ENCODE data around the gene NTN3. TPM values are rescaled to one million over a fixed set of nuclear protein-coding genes. Genes with fewer than 3 reads are reported as not detected.

Gene NTN3
- total and polyA plus RNA-seq, 2 donors = 0.19 to 5.2 TPM

- 87% methylated on average over 16 of the region's 16 CpGs for WGBS
- Histone ChIP-seq H3K36me3 (ENCODE audit: insufficient read depth) (no peaks in the 10 kb centered on the region), H3K4me3 (ENCODE audit: low read depth, low read length) (no peak overlapping the region), H3K4me1 (ENCODE audit: insufficient read depth) (no peaks in the 10 kb centered on the region), H3K27ac (ENCODE audit: low read depth) (no peak overlapping the region)
- DNase-seq (ENCODE audit: extremely low spot score) = no peak
These were observed 13.1 kb downstream of the NTN3 start for GRCh38 chr16:2483939-2484897.

- Histone ChIP-seq H3K27ac (ENCODE audit: low read depth) (no peak overlapping the region), H3K4me1 (ENCODE audit: insufficient read depth) (no peaks in the 10 kb centered on the region), H3K4me3 (ENCODE audit: low read depth, low read length) (no peak overlapping the region), H3K36me3 (ENCODE audit: insufficient read depth) (no peaks in the 10 kb centered on the region)
- DNase-seq (ENCODE audit: extremely low spot score) = no peak
- 86% methylated on average over 13 of the region's 13 CpGs for WGBS
These were observed 13.9 kb downstream of the NTN3 start for GRCh38 chr16:2484898-2485508.

GRCh38 chr16:2485811-2486507 is 14.9 kb downstream of the NTN3 start:
- Histone ChIP-seq H3K4me3 (ENCODE audit: low read depth, low read length) (no peak overlapping the region), H3K4me1 (ENCODE audit: insufficient read depth) (no peaks in the 10 kb centered on the region), H3K36me3 (ENCODE audit: insufficient read depth) (no peaks in the 10 kb centered on the region), H3K27ac (ENCODE audit: low read depth) (no peak overlapping the region)
- WGBS = 83% methylated on average over 33 of the region's 33 CpGs
- DNase-seq (ENCODE audit: extremely low spot score) = no peak

GRCh38 chr16:2486645-2487516 is 15.8 kb downstream of the NTN3 start:
- Histone ChIP-seq H3K36me3 (ENCODE audit: insufficient read depth) (no peaks in the 10 kb centered on the region), H3K4me1 (ENCODE audit: insufficient read depth) (no peaks in the 10 kb centered on the region), H3K4me3 (ENCODE audit: low read depth, low read length) (no peak overlapping the region), H3K27ac (ENCODE audit: low read depth) (no peak overlapping the region)
- WGBS = 69% methylated on average over 29 of the region's 29 CpGs
- DNase-seq (ENCODE audit: extremely low spot score) = no peak

GRCh38 chr16:2487517-2487842 is 16.4 kb downstream of the NTN3 start:
- Histone ChIP-seq H3K36me3 (ENCODE audit: insufficient read depth) (no peaks in the 10 kb centered on the region), H3K4me3 (ENCODE audit: low read depth, low read length) (no peak overlapping the region), H3K4me1 (ENCODE audit: insufficient read depth) (no peaks in the 10 kb centered on the region), H3K27ac (ENCODE audit: low read depth) (no peak overlapping the region)
- WGBS = 74% methylated on average over 8 of the region's 8 CpGs
- DNase-seq (ENCODE audit: extremely low spot score) = no peak

GRCh38 chr16:2487903-2488531 is 16.9 kb downstream of the NTN3 start:
- DNase-seq (ENCODE audit: extremely low spot score) = no peak
- whole genome bisulfite sequencing = 78% methylated on average over 15 of the region's 15 CpGs
- H3K36me3 ChIP-seq (ENCODE audit: insufficient read depth) = no peaks in the 10 kb centered on the region
- H3K4me3 ChIP-seq (ENCODE audit: low read depth, low read length) = no peak overlapping the region
- H3K27ac ChIP-seq (ENCODE audit: low read depth) = no peak overlapping the region
- H3K4me1 ChIP-seq (ENCODE audit: insufficient read depth) = no peaks in the 10 kb centered on the region

- Histone ChIP-seq H3K4me1 (ENCODE audit: insufficient read depth) (no peaks in the 10 kb centered on the region), H3K27ac (ENCODE audit: low read depth) (no peak overlapping the region), H3K36me3 (ENCODE audit: insufficient read depth) (no peaks in the 10 kb centered on the region), H3K4me3 (ENCODE audit: low read depth, low read length) (no peak overlapping the region)
- WGBS = 94% methylated on average over 16 of the region's 16 CpGs
- DNase-seq (ENCODE audit: extremely low spot score) = no peak
These were observed 18.5 kb downstream of the NTN3 start for GRCh38 chr16:2489581-2489980.

GRCh38 chr16:2490190-2491105 is 19.4 kb downstream of the NTN3 start:
- no peak for DNase-seq (ENCODE audit: extremely low spot score)
- H3K4me3 ChIP-seq (ENCODE audit: low read depth, low read length) = no peak overlapping the region
- WGBS = 89% methylated on average over 23 of the region's 23 CpGs
- no peaks in the 10 kb centered on the region for H3K36me3 ChIP-seq (ENCODE audit: insufficient read depth)
- H3K4me1 ChIP-seq (ENCODE audit: insufficient read depth) = no peaks in the 10 kb centered on the region
- no peak overlapping the region for H3K27ac ChIP-seq (ENCODE audit: low read depth)

GRCh38 chr16:2492292-2492691 is 21.2 kb downstream of the NTN3 start:
- Histone ChIP-seq H3K27ac (ENCODE audit: low read depth) (no peak overlapping the region), H3K4me1 (ENCODE audit: insufficient read depth) (no peaks in the 10 kb centered on the region), H3K36me3 (ENCODE audit: insufficient read depth) (peaks cover 2% of the 10 kb centered on the region), H3K4me3 (ENCODE audit: low read depth, low read length) (no peak overlapping the region)
- DNase-seq (ENCODE audit: extremely low spot score) = no peak
- 88% methylated on average over 13 of the region's 13 CpGs for WGBS

- Histone ChIP-seq H3K4me3 (ENCODE audit: low read depth, low read length) (no peak overlapping the region), H3K27ac (ENCODE audit: low read depth) (no peak overlapping the region), H3K4me1 (ENCODE audit: insufficient read depth) (no peaks in the 10 kb centered on the region), H3K36me3 (ENCODE audit: insufficient read depth) (peaks cover 2% of the 10 kb centered on the region)
- DNase-seq (ENCODE audit: extremely low spot score) = no peak
- 93% methylated on average over 6 of the region's 6 CpGs for WGBS
These were observed 22.5 kb downstream of the NTN3 start for GRCh38 chr16:2493605-2494004.

GRCh38 chr16:2494616-2495015 is 23.5 kb downstream of the NTN3 start:
- no peak overlapping the region for H3K4me3 ChIP-seq (ENCODE audit: low read depth, low read length)
- no peaks in the 10 kb centered on the region for H3K4me1 ChIP-seq (ENCODE audit: insufficient read depth)
- no peak overlapping the region for H3K27ac ChIP-seq (ENCODE audit: low read depth)
- DNase-seq (ENCODE audit: extremely low spot score) = no peak
- H3K36me3 ChIP-seq (ENCODE audit: insufficient read depth) = peaks cover 2% of the 10 kb centered on the region
- 86% methylated on average over 5 of the region's 5 CpGs for WGBS

- no peaks in the 10 kb centered on the region for H3K4me1 ChIP-seq (ENCODE audit: insufficient read depth)
- H3K4me3 ChIP-seq (ENCODE audit: low read depth, low read length) = no peak overlapping the region
- H3K27ac ChIP-seq (ENCODE audit: low read depth) = no peak overlapping the region
- 94% methylated on average over 5 of the region's 5 CpGs for WGBS
- no peak for DNase-seq (ENCODE audit: extremely low spot score)
- peaks cover 2% of the 10 kb centered on the region for H3K36me3 ChIP-seq (ENCODE audit: insufficient read depth)
These were observed 23.9 kb downstream of the NTN3 start for GRCh38 chr16:2495041-2495440.

Measured in urinary bladder (tissue), 4 donors.